HG03103 (cell line): Measurements from ENCODE around the gene DSTYK.
"Not testable (repeated sequence)": the region's sequence is repeated elsewhere in the genome, so short reads cannot be mapped to it uniquely, and the experiment has no call there.

Experiments
- ATAC-seq: cut with Tn5 transposase; IDR thresholded peaks from one replicate; pipeline ENCODE4 v1.9.1; 2021; ENCODE audit warnings: low read depth; ENCODE audit not compliant: unreplicated experiment

Gene DSTYK

GRCh38 chr1:205182930-205183329 is 28.6 kb downstream of the DSTYK start:
- no peak for ATAC-seq

GRCh38 chr1:205180331-205180730 is 31.2 kb downstream of the DSTYK start:
- ATAC-seq = not testable (repeated sequence)

GRCh38 chr1:205179842-205180241 is 31.7 kb downstream of the DSTYK start:
- no peak for ATAC-seq

GRCh38 chr1:205172729-205173366 is 38.7 kb downstream of the DSTYK start:
- ATAC-seq = no peak

GRCh38 chr1:205171369-205171768 is 40.1 kb downstream of the DSTYK start:
- ATAC-seq = no peak

GRCh38 chr1:205170532-205171269 is 40.8 kb downstream of the DSTYK start:
- ATAC-seq = no peak

GRCh38 chr1:205169248-205169647 is 42.3 kb downstream of the DSTYK start:
- no peak for ATAC-seq

GRCh38 chr1:205168291-205168690 is 43.2 kb downstream of the DSTYK start:
- no peak for ATAC-seq

- ATAC-seq = no peak
Observed at GRCh38 chr1:205162301-205162700, 49.2 kb downstream of the DSTYK start.

- no peak for ATAC-seq
Observed at GRCh38 chr1:205161076-205161475, 50.4 kb downstream of the DSTYK start.

- no peak for ATAC-seq
Observed at GRCh38 chr1:205158048-205158616, 53.4 kb downstream of the DSTYK start.

- ATAC-seq = not testable (repeated sequence)
Observed at GRCh38 chr1:205155665-205156377, 55.7 kb downstream of the DSTYK start.

- ATAC-seq = no peak
Observed at GRCh38 chr1:205152505-205152904, 59.0 kb downstream of the DSTYK start.

- no peak for ATAC-seq
Observed at GRCh38 chr1:205150651-205151428, 60.7 kb downstream of the DSTYK start.

GRCh38 chr1:205147191-205147835 is 64.2 kb downstream of the DSTYK start:
- ATAC-seq = no peak

GRCh38 chr1:205144751-205145150 is 66.8 kb downstream of the DSTYK start:
- no peak for ATAC-seq

- ATAC-seq = no peak
Observed at GRCh38 chr1:205144046-205144720, 67.3 kb downstream of the DSTYK start.

- ATAC-seq = no peak
Observed at GRCh38 chr1:205142102-205142469, 69.4 kb downstream of the DSTYK start.
